Natural killer cell (primary cell): ENCODE results near the gene CHRNA7. TPM values are rescaled to one million over a fixed set of nuclear protein-coding genes. Genes with fewer than 3 reads are reported as not detected.

Source experiments
- ATAC-seq, 3 donors: fragments of 150-1000 bp in 2 of 3; fragments of 200-7000 bp in 1 of 3; cut with Tn5 transposase; 1 replicate in 1 of 3; 2 replicates in 2 of 3; pipeline ENCODE4 v1.10.0; 2021; ENCODE audit warnings: mild to moderate bottlenecking in 2 of 3, moderate library complexity in 2 of 3
- DNase-seq, 2 donors: peaks; one replicate each; pipeline versions ENCODE4 v3.0.0 to v3.0.0-alpha.2; 2013 to 2021; ENCODE audit warnings: mixed read lengths in 1 of 2
- H3K27ac ChIP-seq: one replicate; pipeline ENCODE4 v1.5.1; 2013; ENCODE audit warnings: mild to moderate bottlenecking, low read length
- H3K27me3 ChIP-seq: one replicate; pipeline ENCODE4 v1.6.1; 2013; ENCODE audit warnings: low read length; ENCODE audit not compliant: control insufficient read depth, insufficient read depth
- H3K36me3 ChIP-seq: one replicate; pipeline ENCODE4 v1.6.1; 2013; ENCODE audit warnings: low read length; ENCODE audit not compliant: control insufficient read depth, insufficient read depth
- H3K4me1 ChIP-seq: one replicate; pipeline ENCODE4 v1.6.1; 2013; ENCODE audit warnings: low read length; ENCODE audit not compliant: control insufficient read depth, insufficient read depth
- H3K4me3 ChIP-seq: one replicate; pipeline ENCODE4 v1.5.1; 2013; ENCODE audit warnings: low read length
- H3K9me3 ChIP-seq: one replicate; pipeline ENCODE4 v1.6.1; 2013; ENCODE audit warnings: low read length; ENCODE audit not compliant: control insufficient read depth, insufficient read depth
- H3K27ac Mint-ChIP-seq, 2 donors: one replicate each; pipeline ENCODE4 v1.8.0; 2022; ENCODE audit warnings: mild to moderate bottlenecking in 2 of 2, mixed read lengths in 2 of 2, moderate library complexity in 1 of 2
- H3K27me3 Mint-ChIP-seq, 2 donors: one replicate each; pipeline ENCODE4 v1.8.0; 2022; ENCODE audit warnings: low read depth in 2 of 2, mixed read lengths in 2 of 2
- H3K36me3 Mint-ChIP-seq: one replicate; pipeline ENCODE4 v1.8.0; 2022; ENCODE audit warnings: mixed read lengths
- H3K4me1 Mint-ChIP-seq, 2 donors: one replicate each; pipeline ENCODE4 v1.8.0; 2022; ENCODE audit warnings: mixed read lengths in 2 of 2
- H3K4me3 Mint-ChIP-seq: one replicate; pipeline ENCODE4 v1.8.0; 2022; ENCODE audit warnings: mild to moderate bottlenecking, moderate library complexity, mixed read lengths
- H3K9me3 Mint-ChIP-seq, 2 donors: one replicate each; pipeline ENCODE4 v1.8.0; 2022; ENCODE audit warnings: mixed read lengths in 2 of 2
- CTCF ChIP-seq: fragments of 200-600 bp; IDR thresholded peaks from one replicate; pipeline ENCODE4 v1.8.0; 2022; ENCODE audit warnings: antibody characterized with exemption
- WGBS: methylation state at CpG from one replicate; pipeline ENCODE4 v1.1.7; 2013; ENCODE audit warnings: missing lambda C conversion rate; ENCODE audit not compliant: insufficient coverage; 5-methylcytosine and 5-hydroxymethylcytosine counted together
- intact Hi-C: fragments of 100-400 bp; cut with micrococcal nuclease; formaldehyde crosslinking; loops from one replicate; pipeline ENCODE4 v1.14.2; 2022
- total RNA-seq, 4 donors: library from RNA; stranded (reverse); fragments of 120-200 nt in 1 of 4; gene quantifications; one replicate each; pipeline versions ENCODE4 v1.2.3 to v1.2.4, GENCODE V29; 2013 to 2022

Gene CHRNA7
- total RNA-seq, 3 donors from 2014 or later (not counting 1 experiment from before 2014, with no cell fraction given), result 3.1 to 5.4 (median 3.7) TPM

DNA sequence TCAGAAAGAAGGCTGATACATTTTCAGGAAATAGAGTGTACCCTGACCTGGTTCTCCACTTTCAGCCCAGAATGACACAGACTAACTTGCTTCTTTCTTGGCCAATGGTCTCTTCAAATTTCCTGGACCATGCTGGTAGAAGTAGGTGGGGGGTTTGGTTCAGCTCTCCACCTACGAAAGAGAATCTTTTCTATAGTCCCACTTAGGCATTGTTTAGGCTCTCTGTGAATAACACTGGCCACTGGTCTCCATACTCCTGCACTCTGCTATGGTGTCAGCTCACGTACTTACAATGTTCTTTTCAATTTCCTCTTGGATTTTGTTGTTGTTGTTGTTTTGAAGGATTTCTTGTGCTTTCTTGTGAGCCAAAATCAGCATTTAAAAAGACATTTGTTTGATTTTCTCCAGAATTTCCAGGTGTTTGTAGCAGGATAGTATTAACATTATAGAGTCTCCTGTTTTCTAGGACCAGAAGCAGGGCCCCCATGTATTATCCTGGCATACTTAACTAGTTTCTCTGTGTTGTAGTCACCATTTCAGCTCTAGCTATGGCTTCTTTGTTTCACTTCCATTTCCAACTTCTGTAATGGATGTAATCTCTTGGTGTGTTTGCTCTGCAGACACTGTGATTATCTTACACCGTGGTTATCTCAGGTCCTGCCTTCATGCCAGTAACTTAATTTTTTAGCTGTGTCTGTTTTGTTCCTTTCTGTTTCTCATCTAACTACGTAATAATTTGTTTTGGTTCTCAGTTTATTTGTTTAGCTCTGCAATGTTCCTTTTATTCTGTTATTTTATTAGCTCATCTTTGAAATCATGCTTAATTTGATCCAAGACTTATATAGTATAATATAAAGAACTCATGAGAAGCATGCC is 61.4 kb downstream of the CHRNA7 start:
- H3K36me3 ChIP-seq, result no peaks in the 10 kb centered on the region
- DNase-seq, result no peak
- no peak overlapping the region for H3K4me3 ChIP-seq
- Mint-ChIP-seq H3K4me3 (no peak overlapping the region), H3K4me1 (no peaks in the 10 kb centered on the region), H3K27ac (no peak overlapping the region), H3K27me3 (peaks cover 10 to 44% of the 10 kb centered on the region in 2 donors), H3K36me3 (no peaks in the 10 kb centered on the region), H3K9me3 (no peaks in the 10 kb centered on the region)
- H3K4me1 ChIP-seq, result no peaks in the 10 kb centered on the region
- 97% methylated on average over 3 of the region's 4 CpGs for WGBS
- no peak for ATAC-seq
- no peaks in the 10 kb centered on the region for H3K9me3 ChIP-seq
- no peak overlapping the region for H3K27ac ChIP-seq
- no peaks in the 10 kb centered on the region for H3K27me3 ChIP-seq
- intact Hi-C loops, result no loop called here
- TF ChIP-seq CTCF, result no peak

DNA sequence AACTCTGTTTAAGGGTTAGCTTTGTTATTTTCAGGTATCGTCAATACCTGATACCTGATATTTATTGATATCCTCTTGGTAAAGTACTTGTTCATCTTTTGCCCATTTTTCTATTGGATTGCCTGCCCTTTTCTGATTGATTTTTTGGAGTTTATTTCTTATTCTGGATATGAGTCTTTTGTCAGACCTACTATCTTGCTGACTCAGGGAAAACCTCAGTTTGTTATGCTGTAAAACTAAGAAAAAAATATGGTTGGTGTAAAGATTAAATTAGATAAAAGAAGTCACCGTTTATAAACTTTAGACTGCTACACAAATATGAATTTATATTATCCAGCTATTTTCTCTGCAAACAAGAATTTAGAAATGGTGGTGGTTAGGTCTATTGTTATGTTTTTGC is 65.9 kb downstream of the CHRNA7 start:
- intact Hi-C loops, result no loop called here
- Histone ChIP-seq H3K36me3 (no peaks in the 10 kb centered on the region), H3K27me3 (no peaks in the 10 kb centered on the region), H3K4me1 (no peaks in the 10 kb centered on the region), H3K9me3 (no peaks in the 10 kb centered on the region), H3K27ac (no peak overlapping the region), H3K4me3 (no peak overlapping the region)
- H3K27ac Mint-ChIP-seq, result no peak overlapping the region
- H3K9me3 Mint-ChIP-seq, result no peaks in the 10 kb centered on the region
- peaks cover 14 to 45% of the 10 kb centered on the region in 2 donors for H3K27me3 Mint-ChIP-seq
- TF ChIP-seq CTCF, result no peak
- no peaks in the 10 kb centered on the region for H3K4me1 Mint-ChIP-seq
- H3K4me3 Mint-ChIP-seq, result no peak overlapping the region
- no CpG with 5 or more reads among the region's 2 CpGs for WGBS
- ATAC-seq (no peak), DNase-seq (no peak)
- no peaks in the 10 kb centered on the region for H3K36me3 Mint-ChIP-seq

DNA sequence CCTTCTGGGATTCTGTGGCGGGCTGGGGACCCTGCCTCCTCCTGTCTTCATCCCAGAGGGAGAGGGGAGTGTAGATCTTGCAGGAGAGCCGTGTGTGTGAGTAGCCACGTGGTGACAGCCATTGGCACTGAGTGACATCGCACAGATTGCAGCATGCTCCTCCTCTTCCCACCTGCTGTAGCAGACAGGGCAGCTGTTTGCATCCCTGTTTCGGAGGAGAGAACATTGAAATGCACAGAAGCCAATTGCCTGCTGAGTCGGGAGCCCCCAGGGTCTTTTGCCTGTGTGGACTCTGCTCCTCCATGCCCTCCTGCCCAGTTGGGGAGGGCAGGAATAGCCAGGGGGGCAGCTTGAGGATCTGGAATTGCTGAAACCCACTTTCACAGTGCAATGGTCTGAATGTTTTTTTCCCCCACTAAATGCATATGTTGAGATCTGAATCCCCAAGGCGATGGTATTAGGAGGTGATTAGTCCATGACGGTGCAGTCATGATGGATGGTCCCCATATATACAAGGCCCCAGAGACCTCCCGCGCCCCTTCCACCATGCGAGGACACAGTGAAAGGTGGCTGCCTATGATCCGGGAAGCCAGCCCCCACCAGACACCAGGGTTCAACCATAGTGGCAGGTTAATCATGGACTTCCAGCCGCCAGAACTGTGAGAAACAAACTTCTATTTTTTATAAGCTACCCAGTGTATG is 66.8 kb downstream of the CHRNA7 start:
- Mint-ChIP-seq H3K9me3 (no peaks in the 10 kb centered on the region), H3K4me3 (no peak overlapping the region), H3K27me3 (peaks cover 14 to 37% of the 10 kb centered on the region in 2 donors), H3K27ac (no peak overlapping the region), H3K36me3 (no peaks in the 10 kb centered on the region), H3K4me1 (no peaks in the 10 kb centered on the region)
- no peak overlapping the region for H3K4me3 ChIP-seq
- H3K27me3 ChIP-seq, result no peaks in the 10 kb centered on the region
- ATAC-seq (no peak), DNase-seq (no peak)
- 90% methylated on average over 12 of the region's 13 CpGs for WGBS
- no peaks in the 10 kb centered on the region for H3K4me1 ChIP-seq
- no peaks in the 10 kb centered on the region for H3K9me3 ChIP-seq
- TF ChIP-seq CTCF, result no peak
- intact Hi-C loops, result no loop called here
- H3K36me3 ChIP-seq, result no peaks in the 10 kb centered on the region
- H3K27ac ChIP-seq, result no peak overlapping the region
